NAMALWA (cell line): ENCODE data around the gene LLGL1.
A peak's percentile ranks its signal among the peaks of the same experiment; 100 is the strongest.

ENCODE experiments used
- DNase-seq: peaks from one replicate; pipeline ENCODE4 v3.0.0-alpha.2; 2015; ENCODE audit warnings: low spot score

LLGL1 gene

GRCh38 chr17:18225121-18225641 is at the start of gene LLGL1:
TSS of gene LLGL1 (plus strand) at chr17:18225635. CDS start at chr17:18225683, 48 bp downstream.
- DNase-seq, result peak; percentile 87

GRCh38 chr17:18176176-18176575 is 49.3 kb upstream of the LLGL1 start:
- no peak for DNase-seq

GRCh38 chr17:18177133-18177532 is 48.3 kb upstream of the LLGL1 start:
- no peak for DNase-seq

GRCh38 chr17:18177722-18178121 is 47.7 kb upstream of the LLGL1 start:
- no peak for DNase-seq

GRCh38 chr17:18179196-18179595 is 46.2 kb upstream of the LLGL1 start:
- no peak for DNase-seq

- no peak for DNase-seq
Observed at GRCh38 chr17:18179804-18180203, 45.6 kb upstream of the LLGL1 start.

- no peak for DNase-seq
Observed at GRCh38 chr17:18181358-18181757, 44.1 kb upstream of the LLGL1 start.

- DNase-seq, result no peak
Observed at GRCh38 chr17:18182110-18182977, 43.1 kb upstream of the LLGL1 start.

GRCh38 chr17:18182978-18183333 is 42.5 kb upstream of the LLGL1 start:
- DNase-seq, result no peak

GRCh38 chr17:18183334-18184142 is 41.9 kb upstream of the LLGL1 start, which contains the start of gene ALKBH5:
TSS of gene ALKBH5 (plus strand) at chr17:18183828. CDS start at chr17:18184244, 416 bp downstream.
- peak; percentile 96 for DNase-seq

GRCh38 chr17:18184143-18185031 is 41.0 kb upstream of the LLGL1 start:
- peak; percentile 53 for DNase-seq

GRCh38 chr17:18185391-18185790 is 40.0 kb upstream of the LLGL1 start:
- DNase-seq, result peak; percentile 8

GRCh38 chr17:18185832-18186626 is 39.4 kb upstream of the LLGL1 start:
- no peak for DNase-seq

GRCh38 chr17:18186627-18186982 is 38.8 kb upstream of the LLGL1 start:
- no peak for DNase-seq

- DNase-seq, result no peak
Observed at GRCh38 chr17:18187226-18187625, 38.2 kb upstream of the LLGL1 start.

- no peak for DNase-seq
Observed at GRCh38 chr17:18187821-18188761, 37.3 kb upstream of the LLGL1 start.

- DNase-seq, result no peak
Observed at GRCh38 chr17:18190628-18191235, 34.7 kb upstream of the LLGL1 start.

GRCh38 chr17:18191236-18191667 is 34.2 kb upstream of the LLGL1 start:
- no peak for DNase-seq

GRCh38 chr17:18191967-18192366 is 33.5 kb upstream of the LLGL1 start:
- DNase-seq, result peak; percentile 5
